Astrocyte (in vitro differentiated cells and primary cell): ENCODE measurements around the gene LZTR1.

Experiments
- CTCF ChIP-seq: IDR thresholded peaks from 2 replicates; pipeline ENCODE4 v1.5.1; 2011; ENCODE audit warnings: low read depth, mild to moderate bottlenecking, inconsistent platforms, low read length, moderate library complexity; ENCODE audit not compliant: insufficient read depth
- EZH2 ChIP-seq: IDR thresholded peaks from 2 replicates; pipeline ENCODE4 v1.6.1; 2012; ENCODE audit warnings: mild to moderate bottlenecking, low read length, inconsistent platforms; ENCODE audit not compliant: insufficient read depth

- no peak for TF ChIP-seq CTCF
- no peak for TF ChIP-seq EZH2
Observed at GRCh38 chr22:20943104-20943933, 38.8 kb upstream of the LZTR1 start.
